Measurements from ENCODE around the gene CNOT9.
"Not testable (repeated sequence)": the region's sequence is repeated elsewhere in the genome, so short reads cannot be mapped to it uniquely, and the experiment has no call there.

CNOT9 gene

GRCh38 chr2:218568190-218569037 lies at the start of gene CNOT9, which contains the start of gene USP37:
Gene CNOT9 (plus strand): TSS chr2:218568839. CDS start chr2:218568955, 116 bp downstream.
Gene USP37 (minus strand): TSS chr2:218568351. CDS start chr2:218558653, 9,698 bp downstream.
- DNase-seq = peak; percentile 98

DNA sequence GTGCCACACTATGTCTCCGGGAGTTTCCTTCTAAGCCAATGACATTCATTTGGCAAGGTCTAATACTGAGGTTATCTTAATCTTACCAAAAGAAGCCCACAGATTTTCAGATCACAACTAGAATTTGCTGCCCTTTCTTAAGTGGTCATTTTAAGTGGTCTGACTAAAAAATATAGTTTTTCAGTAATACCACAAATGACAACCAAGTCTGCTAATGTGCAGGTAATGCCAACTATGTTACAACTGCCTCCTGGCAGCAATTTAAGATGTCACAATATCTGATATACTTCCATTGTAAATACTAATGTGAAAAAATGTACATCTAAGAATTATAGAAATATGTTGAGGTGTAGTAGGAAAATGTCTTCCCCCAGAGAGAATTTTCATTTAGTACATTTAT lies 49.8 kb upstream of the CNOT9 start:
- no peak for DNase-seq

DNA sequence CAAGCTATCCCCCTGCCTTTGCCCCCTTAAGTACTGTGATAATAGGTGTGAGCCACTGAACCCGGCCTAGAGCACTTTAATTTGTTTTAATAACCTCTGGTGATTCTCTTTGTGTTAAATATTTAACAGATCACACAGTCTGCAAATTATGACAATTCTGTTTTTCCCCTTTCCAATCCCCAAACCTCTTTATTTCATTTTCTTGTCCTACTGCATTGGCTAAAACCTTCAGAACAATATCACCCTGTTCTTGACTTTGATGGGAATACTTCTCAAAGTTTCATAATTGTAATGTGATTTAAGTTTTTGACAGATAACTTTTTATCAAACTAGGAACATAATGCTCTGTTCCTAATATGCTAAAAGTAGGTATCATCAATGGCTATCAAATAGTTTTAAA lies 45.0 kb upstream of the CNOT9 start:
- DNase-seq = no peak

- DNase-seq = not testable (repeated sequence)
These were observed 40.2 kb upstream of the CNOT9 start for GRCh38 chr2:218528409-218528808.

GRCh38 chr2:218529990-218530389 lies 38.6 kb upstream of the CNOT9 start:
- no peak for DNase-seq

GRCh38 chr2:218536804-218537494 lies 31.7 kb upstream of the CNOT9 start:
- DNase-seq = no peak

DNA sequence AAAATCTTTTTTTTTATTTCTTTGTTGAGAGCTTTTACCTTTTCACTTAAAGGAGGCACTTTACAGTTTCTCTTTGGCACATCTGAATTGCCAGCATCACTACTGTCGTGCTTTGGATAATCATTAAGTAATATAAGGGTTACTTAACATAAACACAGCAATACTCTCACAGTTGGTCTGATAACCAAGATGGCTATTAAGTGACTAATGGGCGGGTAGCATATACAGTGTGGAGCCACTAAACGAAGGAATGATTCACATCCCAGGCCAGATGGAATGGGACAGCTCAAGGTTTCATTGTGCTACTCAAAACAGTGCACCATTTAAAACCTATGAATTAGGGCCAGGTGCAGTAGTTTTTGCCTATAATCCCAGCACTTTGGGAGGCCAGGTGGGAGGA lies 28.6 kb upstream of the CNOT9 start:
- no peak for DNase-seq

DNA sequence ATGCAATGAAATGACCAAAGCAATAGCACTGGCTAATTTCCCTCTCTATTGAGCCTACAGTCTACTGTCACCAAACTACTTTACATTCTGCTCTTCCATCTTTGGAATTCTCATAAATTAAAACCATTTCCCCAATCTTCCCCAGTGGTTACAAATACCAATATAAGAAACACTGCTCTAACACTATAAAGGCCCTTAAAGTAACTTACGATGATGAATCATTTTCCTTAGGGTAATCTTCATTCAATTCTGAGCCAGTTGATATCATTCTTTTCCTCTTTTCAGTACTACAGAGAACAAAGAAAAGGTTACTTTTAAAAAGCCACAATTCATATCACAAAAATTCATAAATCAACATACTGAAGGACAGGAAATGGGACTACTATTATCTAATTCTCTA lies 22.6 kb upstream of the CNOT9 start:
- DNase-seq = no peak

DNA sequence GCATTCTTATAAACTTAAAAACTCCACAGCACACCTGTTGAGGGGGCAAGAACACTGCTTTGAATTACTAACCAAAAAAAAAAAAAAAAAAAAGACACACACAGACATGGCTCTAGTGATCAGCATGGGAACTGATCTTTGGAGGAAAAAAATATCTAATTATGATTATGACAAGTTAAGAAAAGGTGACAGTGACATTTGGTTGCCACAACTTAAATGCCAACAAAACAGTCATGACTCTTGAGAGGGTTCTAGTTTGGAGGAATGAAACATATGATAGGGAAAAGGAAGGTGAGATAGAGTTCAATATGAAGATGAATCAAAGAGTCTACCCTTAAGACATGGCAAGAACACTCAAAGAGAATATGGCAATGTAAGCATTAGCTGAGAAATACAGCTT lies 21.1 kb upstream of the CNOT9 start:
- DNase-seq = no peak

DNA sequence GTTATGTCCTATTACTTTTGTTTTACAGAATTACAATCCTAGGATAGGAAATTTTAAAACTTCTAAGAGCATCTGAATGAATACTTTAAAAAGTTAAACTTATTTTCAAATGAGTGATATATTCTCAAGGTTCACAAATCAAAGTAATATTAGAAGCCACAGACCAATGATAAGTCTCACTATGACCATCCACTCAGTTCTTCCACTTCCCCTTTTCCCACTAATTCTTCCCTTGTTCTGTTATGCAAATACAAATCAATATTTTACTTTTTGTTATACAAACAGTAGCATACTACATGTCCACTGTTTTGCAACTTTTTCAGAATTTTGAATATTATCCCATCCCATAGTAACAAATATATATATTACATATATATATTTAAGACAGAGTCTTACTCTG lies 20.7 kb upstream of the CNOT9 start:
- no peak for DNase-seq

GRCh38 chr2:218554225-218554624 lies 14.4 kb upstream of the CNOT9 start:
- not testable (repeated sequence) for DNase-seq

- no peak for DNase-seq
These were observed 13.1 kb upstream of the CNOT9 start for GRCh38 chr2:218555527-218555926.

- no peak for DNase-seq
These were observed 10.7 kb upstream of the CNOT9 start for GRCh38 chr2:218557941-218558340.

GRCh38 chr2:218558986-218559385 lies 9.7 kb upstream of the CNOT9 start:
- no peak for DNase-seq

DNA sequence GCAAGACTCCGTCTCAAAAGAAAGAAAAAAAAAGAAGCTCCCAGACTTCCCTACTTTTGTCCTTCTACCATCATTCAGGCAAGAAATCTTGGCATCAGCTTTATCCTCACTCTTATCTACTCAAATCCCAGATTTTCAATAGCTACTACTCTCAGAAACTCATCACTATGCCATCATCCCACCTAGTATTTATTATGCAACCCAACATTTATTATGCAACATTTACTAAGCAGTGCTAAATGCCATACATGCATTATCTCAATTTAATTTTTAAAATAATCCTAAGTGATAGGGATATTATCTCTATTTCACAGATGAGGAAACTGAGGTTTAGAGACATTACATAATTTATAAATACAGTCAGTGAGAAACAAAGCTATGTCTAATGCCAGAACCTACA lies 4.6 kb upstream of the CNOT9 start:
- no peak for DNase-seq

DNA sequence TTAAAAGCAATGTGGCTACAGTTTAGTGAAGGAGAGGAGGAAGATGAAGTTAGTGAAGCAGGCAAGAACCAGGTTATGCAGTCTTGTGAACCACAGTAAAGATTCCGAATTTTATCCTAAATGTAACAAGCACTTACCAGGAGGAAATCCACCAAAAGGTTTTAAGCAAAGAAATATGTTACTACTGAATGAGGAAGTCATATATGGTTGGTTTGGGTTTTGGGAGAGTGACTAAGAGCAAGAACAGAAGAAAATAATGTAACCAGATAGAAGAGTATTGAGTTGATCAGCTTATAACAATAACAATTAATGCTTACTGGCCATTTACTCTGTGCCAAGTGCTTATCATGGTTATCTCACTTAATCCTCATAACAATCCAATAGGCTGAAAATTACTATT lies 2.3 kb upstream of the CNOT9 start:
- no peak for DNase-seq

GRCh38 chr2:218567797-218568189 lies 846 bp upstream of the CNOT9 start:
- DNase-seq = no peak

- peak; percentile 25 for DNase-seq
These were observed 396 bp downstream of the CNOT9 start for GRCh38 chr2:218569038-218569431.

- no peak for DNase-seq
These were observed 1.2 kb downstream of the CNOT9 start for GRCh38 chr2:218569661-218570500.

GRCh38 chr2:218570850-218571249 lies 2.2 kb downstream of the CNOT9 start:
- DNase-seq = no peak

GRCh38 chr2:218576854-218577253 lies 8.2 kb downstream of the CNOT9 start:
- no peak for DNase-seq

GRCh38 chr2:218577482-218578220 lies 9.0 kb downstream of the CNOT9 start:
- no peak for DNase-seq

Data from NCI-H2171 (cell line).